ENCODE measurements around the gene RAB1A. TPM values are rescaled to one million over a fixed set of nuclear protein-coding genes. Genes with fewer than 3 reads are reported as not detected.
A peak's percentile ranks its signal among the peaks of the same experiment; 100 is the strongest.

RAB1A gene
- total and polyA plus RNA-seq, 10 of the 15 experiments (the other 5 are each of a cell fraction or from before 2014, with no cell fraction given): 48.9 to 171 (median 83.4) TPM

- in situ Hi-C loops (cut with MboI) (no loop called here), intact Hi-C loops (cut with micrococcal nuclease; ENCODE audit: unreplicated experiment) (loop anchor here (1.0 to 5.0 kb wide), 5 partner anchors 62 to 713 kb away; no protein-coding TSS in a partner anchor)
- H2AFZ ChIP-seq (ENCODE audit: control insufficient read depth, low read depth, low read length): no peak overlapping the region
- H3K27ac ChIP-seq (ENCODE audit: control insufficient read depth, insufficient read depth): no peak overlapping the region
- no TSS peak for BruUV-seq (replicated peaks)
- DNase-seq (ENCODE audit: low read depth, low spot score) (no peak), ATAC-seq (peak; percentile 99), FAIRE-seq (peak; percentile 92)
- RAD21 ChIA-PET (ENCODE audit: unreplicated experiment): interaction anchor here (0.8 to 2.0 kb wide), 5 partner anchors 14 to 126 kb away, joined by 3 to 11 read pairs (median 3); no protein-coding TSS in a partner anchor
- POLR2A ChIA-PET: interaction anchor here (1.0 kb wide), 1 partner anchor 13 kb away, joined by 3 read pairs; no protein-coding TSS in a partner anchor
- peaks cover 2% of the 10 kb centered on the region; the same call in 1 of the 2 replicates for H3K4me1 ChIP-seq (ENCODE audit: control insufficient read depth, insufficient read depth, low read length)
- peak overlapping the region; percentile 36; the same call in 1 of the 2 replicates for H3K4me2 ChIP-seq (ENCODE audit: control insufficient read depth, insufficient read depth)
- H3K79me2 ChIP-seq (ENCODE audit: control insufficient read depth, insufficient read depth, low read length): no peaks in the 10 kb centered on the region
- H3K27me3 ChIP-seq (replicated peaks in 1 of 2; ENCODE audit: control insufficient read depth in 2 of 2, insufficient read depth in 2 of 2, low read length in 1 of 2): no peaks in the 10 kb centered on the region
- no peaks in the 10 kb centered on the region for H3K36me3 ChIP-seq (ENCODE audit: control insufficient read depth in 2 of 2, insufficient read depth in 2 of 2, low read length in 1 of 2)
- no peak overlapping the region for H3K4me3 ChIP-seq
- SMC1A ChIA-PET (ENCODE audit: uncharacterized antibody, unreplicated experiment): interaction anchor here (0.6 to 11.8 kb wide), 10 partner anchors 11 to 517 kb away, joined by 3 to 178 read pairs (median 3); no protein-coding TSS in a partner anchor
- H3K9ac ChIP-seq (ENCODE audit: control insufficient read depth, insufficient read depth, low read length): no peak overlapping the region
- WGBS (ENCODE audit: insufficient coverage, insufficient replicate concordance, low lambda C conversion rate, missing lambda C conversion rate): 24% methylated on average over 13 of the region's 13 CpGs
- H4K20me1 ChIP-seq (ENCODE audit: control insufficient read depth, insufficient read depth): no peaks in the 10 kb centered on the region
- CTCF ChIA-PET: interaction anchor here (0.6 to 2.9 kb wide), 19 partner anchors 8 to 710 kb away, joined by 3 to 19 read pairs (median 3); no protein-coding TSS in a partner anchor
- peaks cover 18% of the 10 kb centered on the region for H3K9me3 ChIP-seq (replicated peaks; ENCODE audit: control insufficient read depth, insufficient read depth, low read length)
- TF ChIP-seq MLLT1 (IDR thresholded peaks at IDR 0.05) (peak; percentile 61; the same call in 1 of the 2 replicates), NFYA (IDR thresholded peaks at IDR 0.05; ENCODE audit: borderline replicate concordance, low read depth, low read length) (no peak), NFIC (IDR thresholded peaks at IDR 0.05; ENCODE audit: low read depth, low read length) (no peak), BHLHE40 (IDR thresholded peaks at IDR 0.05; ENCODE audit: borderline replicate concordance in 1 of 2, low read depth in 2 of 2, low read length in 1 of 2) (peak in 1 of 2 experiments; percentile 35; a peak in 1 of 4 replicates), IKZF2 (IDR thresholded peaks at IDR 0.05) (peak; percentile 38 to 67; a peak in 2 of 4 replicates), ATF7 (IDR thresholded peaks at IDR 0.05; ENCODE audit: low read depth) (0 out of 2 replicates have a peak, but pooled peaks have one; percentile 32), ZNF24 (IDR thresholded peaks at IDR 0.05) (peak; percentile 36; the same call in 1 of the 2 replicates), RFX5 (IDR thresholded peaks at IDR 0.05; ENCODE audit: low read depth, low read length) (no peak), USF1 (IDR thresholded peaks at IDR 0.05; ENCODE audit: borderline replicate concordance, extremely low read length, insufficient read depth, low read depth, low read length) (no peak), YY1 (IDR thresholded peaks at IDR 0.05; ENCODE audit: low read depth, low read length) (peak; percentile 58; the same call in 1 of the 2 replicates), MEF2B (IDR thresholded peaks at IDR 0.05; ENCODE audit: partially characterized antibody, poor library complexity, severe bottlenecking) (no peak), RUNX3 (IDR thresholded peaks at IDR 0.05; ENCODE audit: low read length) (peak; percentile 74), NFXL1 (IDR thresholded peaks at IDR 0.05; ENCODE audit: borderline replicate concordance) (no peak), ATF3 (IDR thresholded peaks at IDR 0.05; ENCODE audit: borderline replicate concordance, extremely low read depth, low read depth, low read length) (no peak), SMARCA5 (IDR thresholded peaks at IDR 0.05) (peak; percentile 92), IRF3 (IDR thresholded peaks at IDR 0.05) (no peak), WRNIP1 (IDR thresholded peaks at IDR 0.05; ENCODE audit: borderline replicate concordance, low read depth, low read length) (no peak)
These were observed 89.3 kb downstream of the RAB1A start for GRCh38 chr2:65040400-65041261.

Data from GM12878 (cell line).